MCF 10A (cell line): ENCODE measurements around the gene HAX1. TPM values are rescaled to one million over a fixed set of nuclear protein-coding genes. Genes with fewer than 3 reads are reported as not detected.

Experiments used
- BruUV-seq: library from RNA; stranded (reverse); fragments of 400-500 nt; replicated peaks from 2 replicates; lab custom pipeline; 2021; lab: Mats Ljungman, UMichigan
- CTCF ChIA-PET: fragments of 300-600 bp; sonication (Branson Sonifier 250); formaldehyde crosslinking; extraction: SDS; loops from one replicate; lab custom pipeline; 2021; ENCODE audit warnings: antibody characterized with exemption, inconsistent platforms; lab: Yijun Ruan, JAX
- POLR2A ChIA-PET: fragments of 300-600, 350-650 bp; sonication (Branson Sonifier 250); formaldehyde crosslinking; extraction: SDS; loops from one replicate; lab custom pipeline; 2020; ENCODE audit warnings: antibody characterized with exemption, inconsistent platforms; lab: Yijun Ruan, JAX
- DNase-seq: peaks from one replicate; pipeline ENCODE4 v3.0.0-alpha.2; 2018; ENCODE audit not compliant: unreplicated experiment
- H3K27ac Mint-ChIP-seq: one replicate; pipeline ENCODE4 v1.8.0; 2022; ENCODE audit warnings: mild to moderate bottlenecking, low read depth, mixed read lengths; ENCODE audit not compliant: unreplicated experiment
- H3K27me3 Mint-ChIP-seq: one replicate; pipeline ENCODE4 v1.8.0; 2022; ENCODE audit warnings: mixed read lengths; ENCODE audit not compliant: insufficient read depth, unreplicated experiment
- H3K36me3 Mint-ChIP-seq: one replicate; pipeline ENCODE4 v1.8.0; 2022; ENCODE audit warnings: mild to moderate bottlenecking, moderate library complexity, mixed read lengths; ENCODE audit not compliant: insufficient read depth, unreplicated experiment
- H3K4me1 Mint-ChIP-seq: one replicate; pipeline ENCODE4 v1.8.0; 2022; ENCODE audit warnings: mixed read lengths; ENCODE audit not compliant: insufficient read depth, unreplicated experiment
- H3K4me3 Mint-ChIP-seq: one replicate; pipeline ENCODE4 v1.8.0; 2022; ENCODE audit warnings: mild to moderate bottlenecking, moderate library complexity, mixed read lengths; ENCODE audit not compliant: unreplicated experiment
- H3K9me3 Mint-ChIP-seq: one replicate; pipeline ENCODE4 v1.8.0; 2022; ENCODE audit warnings: mixed read lengths; ENCODE audit not compliant: unreplicated experiment
- CTCF ChIP-seq: fragments of 200-600 bp; IDR thresholded peaks from one replicate; pipeline ENCODE4 v1.8.0; 2022; ENCODE audit warnings: antibody characterized with exemption, mild to moderate bottlenecking; ENCODE audit not compliant: unreplicated experiment
- intact Hi-C: fragments of 100-400 bp; cut with micrococcal nuclease; formaldehyde crosslinking; loops from 2 replicates; pipeline ENCODE4 v1.14.1; 2022
- total RNA-seq: library from RNA; stranded (reverse); gene quantifications from 2 replicates; pipeline ENCODE4 v1.2.3, GENCODE V29; 2022

Gene HAX1
- total RNA-seq, 1 experiment from 2014 or later = 295 TPM

DNA sequence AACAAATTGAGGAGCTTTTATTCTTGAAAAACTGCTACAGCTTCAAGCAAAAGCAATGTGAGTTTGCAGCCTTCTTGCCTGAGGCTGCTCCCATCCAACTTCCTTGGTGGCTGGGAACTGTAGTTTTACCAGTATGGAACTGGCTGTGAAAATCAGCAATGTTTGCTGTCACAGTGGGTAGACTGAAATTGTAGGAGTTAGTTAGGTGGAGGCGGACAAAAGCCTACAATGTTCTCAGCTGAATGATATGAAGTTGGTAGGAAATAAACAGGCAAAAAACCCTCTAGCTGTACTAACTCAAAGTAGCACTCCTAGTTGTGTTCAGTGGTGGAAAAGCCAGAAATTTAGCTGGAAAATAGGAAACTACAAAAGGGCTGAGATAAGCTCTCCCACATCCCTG, 18.5 kb downstream of the HAX1 start:
- no peak for TF ChIP-seq CTCF
- no peak for DNase-seq
- no peaks in the 10 kb centered on the region for H3K4me1 Mint-ChIP-seq
- CTCF ChIA-PET = interaction anchor here (0.6 to 1.9 kb wide), 3 partner anchors 19 to 255 kb away, joined by 3 to 7 read pairs (median 5); partner anchors contain the start of gene HAX1
- H3K9me3 Mint-ChIP-seq = peaks cover 14% of the 10 kb centered on the region
- H3K27me3 Mint-ChIP-seq = peaks cover 34% of the 10 kb centered on the region
- intact Hi-C loops = no loop called here
- H3K27ac Mint-ChIP-seq = no peak overlapping the region
- no peak overlapping the region for H3K4me3 Mint-ChIP-seq
- BruUV-seq = no TSS peak
- no peaks in the 10 kb centered on the region for H3K36me3 Mint-ChIP-seq
- POLR2A ChIA-PET = interaction anchor here (0.6 to 1.0 kb wide), 4 partner anchors 14 to 1451 kb away, joined by 3 to 6 read pairs (median 3); no protein-coding TSS in a partner anchor

- ChIA-PET POLR2A (interaction anchor here (0.6 to 0.8 kb wide), 2 partner anchors 29 to 52 kb away, joined by 3 to 5 read pairs; no protein-coding TSS in a partner anchor), CTCF (interaction anchor here (0.6 to 2.2 kb wide), 4 partner anchors 25 to 754 kb away, joined by 3 to 7 read pairs (median 4); no protein-coding TSS in a partner anchor)
- TF ChIP-seq CTCF = no peak
- H3K9me3 Mint-ChIP-seq = peaks cover 15% of the 10 kb centered on the region
- no peaks in the 10 kb centered on the region for H3K36me3 Mint-ChIP-seq
- H3K27me3 Mint-ChIP-seq = peaks cover 16% of the 10 kb centered on the region
- BruUV-seq = no TSS peak
- H3K4me1 Mint-ChIP-seq = no peaks in the 10 kb centered on the region
- H3K27ac Mint-ChIP-seq = no peak overlapping the region
- peak; percentile 15 for DNase-seq
- H3K4me3 Mint-ChIP-seq = no peak overlapping the region
- intact Hi-C loops = no loop called here
Measured at GRCh38 chr1:154295408-154296235, 23.2 kb downstream of the HAX1 start.

DNA sequence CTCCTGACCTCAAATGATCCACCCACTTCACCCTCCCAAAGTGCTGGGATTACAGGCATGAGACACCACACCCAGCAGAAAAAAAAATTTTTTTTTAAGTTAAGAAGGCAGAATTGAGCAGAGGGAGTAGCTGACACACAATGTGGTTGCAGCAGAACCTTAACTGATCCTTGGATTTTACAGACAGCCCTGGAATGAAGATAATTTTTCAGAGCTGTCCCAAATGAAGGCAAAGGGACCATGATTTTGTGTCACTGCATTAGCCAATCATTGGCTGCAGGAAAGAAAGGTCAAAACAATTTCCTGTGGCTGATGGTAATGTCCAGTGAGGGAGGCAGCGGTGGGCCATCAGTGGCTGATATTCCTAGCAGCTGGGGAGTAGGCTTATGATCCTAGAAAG, 29.2 kb downstream of the HAX1 start:
- Mint-ChIP-seq H3K4me3 (no peak overlapping the region), H3K36me3 (no peaks in the 10 kb centered on the region), H3K27ac (no peak overlapping the region), H3K9me3 (no peaks in the 10 kb centered on the region), H3K4me1 (no peaks in the 10 kb centered on the region), H3K27me3 (no peaks in the 10 kb centered on the region)
- POLR2A ChIA-PET = no interaction called here
- intact Hi-C loops = no loop called here
- TF ChIP-seq CTCF = no peak
- DNase-seq = no peak
- CTCF ChIA-PET = interaction anchor here (0.8 to 1.5 kb wide), 2 partner anchors 23 to 33 kb away, joined by 4 to 6 read pairs; partner anchors contain the start of gene ATP8B2
- no TSS peak for BruUV-seq

GRCh38 chr1:154304664-154305337, 32.4 kb downstream of the HAX1 start:
- no peak for DNase-seq
- no peaks in the 10 kb centered on the region for H3K9me3 Mint-ChIP-seq
- BruUV-seq = no TSS peak
- no peak overlapping the region for H3K4me3 Mint-ChIP-seq
- ChIA-PET POLR2A (interaction anchor here (0.6 kb wide), 1 partner anchor 155 kb away, joined by 3 read pairs; no protein-coding TSS in a partner anchor), CTCF (interaction anchor here (0.6 to 2.4 kb wide), 5 partner anchors 19 to 327 kb away, joined by 3 to 13 read pairs (median 4); no protein-coding TSS in a partner anchor)
- no peak for TF ChIP-seq CTCF
- H3K27ac Mint-ChIP-seq = no peak overlapping the region
- H3K4me1 Mint-ChIP-seq = no peaks in the 10 kb centered on the region
- no peaks in the 10 kb centered on the region for H3K27me3 Mint-ChIP-seq
- intact Hi-C loops = no loop called here
- no peaks in the 10 kb centered on the region for H3K36me3 Mint-ChIP-seq
